Fibroblast of mammary gland (primary cell): ENCODE measurements around the gene PCNX1.

Experiments used
- DNase-seq: peaks from one replicate; pipeline ENCODE4 v3.0.0-alpha.2; 2010; ENCODE audit warnings: low read depth
- H3K4me3 ChIP-seq: 2 replicates; pipeline ENCODE4 v1.5.1; 2011; ENCODE audit warnings: low read depth, mild to moderate bottlenecking, low read length, moderate library complexity; ENCODE audit not compliant: control insufficient read depth
- TF ChIP-seq, protein P1 (sequence below): conservative IDR thresholded peaks from 2 replicates; pipeline ENCODE4 v1.5.1; 2011; ENCODE audit warnings: low read depth, low read length, inconsistent platforms; ENCODE audit not compliant: control insufficient read depth, insufficient read depth

The PCNX1 gene

DNA sequence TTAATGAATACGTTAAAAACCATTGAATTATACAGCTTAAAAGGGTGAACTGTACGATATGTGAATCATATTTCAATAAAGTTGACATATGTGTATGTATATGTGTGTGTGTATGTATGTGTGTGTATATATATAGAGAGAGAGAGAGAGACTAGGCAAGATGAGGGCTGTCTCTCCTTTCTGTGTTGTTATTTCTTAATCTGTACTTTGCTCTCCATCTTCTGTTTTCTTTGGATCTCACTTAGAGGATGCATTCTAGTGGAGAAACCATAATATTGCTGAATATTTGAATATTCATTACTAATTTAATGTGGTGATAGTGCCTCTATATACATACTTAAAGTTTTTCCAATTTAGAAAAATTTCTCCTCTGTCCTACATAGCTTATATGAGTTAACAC, 50.5 kb downstream of the PCNX1 start:
- TF ChIP-seq, protein P1, sequence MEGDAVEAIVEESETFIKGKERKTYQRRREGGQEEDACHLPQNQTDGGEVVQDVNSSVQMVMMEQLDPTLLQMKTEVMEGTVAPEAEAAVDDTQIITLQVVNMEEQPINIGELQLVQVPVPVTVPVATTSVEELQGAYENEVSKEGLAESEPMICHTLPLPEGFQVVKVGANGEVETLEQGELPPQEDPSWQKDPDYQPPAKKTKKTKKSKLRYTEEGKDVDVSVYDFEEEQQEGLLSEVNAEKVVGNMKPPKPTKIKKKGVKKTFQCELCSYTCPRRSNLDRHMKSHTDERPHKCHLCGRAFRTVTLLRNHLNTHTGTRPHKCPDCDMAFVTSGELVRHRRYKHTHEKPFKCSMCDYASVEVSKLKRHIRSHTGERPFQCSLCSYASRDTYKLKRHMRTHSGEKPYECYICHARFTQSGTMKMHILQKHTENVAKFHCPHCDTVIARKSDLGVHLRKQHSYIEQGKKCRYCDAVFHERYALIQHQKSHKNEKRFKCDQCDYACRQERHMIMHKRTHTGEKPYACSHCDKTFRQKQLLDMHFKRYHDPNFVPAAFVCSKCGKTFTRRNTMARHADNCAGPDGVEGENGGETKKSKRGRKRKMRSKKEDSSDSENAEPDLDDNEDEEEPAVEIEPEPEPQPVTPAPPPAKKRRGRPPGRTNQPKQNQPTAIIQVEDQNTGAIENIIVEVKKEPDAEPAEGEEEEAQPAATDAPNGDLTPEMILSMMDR, result no peak
- no peak for DNase-seq
- no peak overlapping the region for H3K4me3 ChIP-seq

DNA sequence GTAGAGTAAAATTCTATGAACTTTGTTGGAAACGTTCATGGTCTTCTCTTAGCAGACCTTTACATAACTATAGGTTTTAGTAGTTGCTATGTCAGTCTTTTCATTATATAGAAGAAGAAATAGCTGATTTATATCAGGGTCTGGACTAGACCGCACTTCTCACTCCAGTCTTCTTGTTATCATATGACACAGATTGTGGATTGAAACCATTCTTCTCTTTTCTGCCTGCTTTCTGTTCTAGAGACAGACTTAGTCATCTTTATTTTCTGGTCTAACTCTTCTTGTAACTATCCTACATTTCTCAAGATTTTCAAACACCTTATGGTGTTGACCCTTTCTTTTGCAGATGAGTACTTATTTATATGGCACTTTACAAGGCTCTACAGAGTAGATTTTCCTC, 55.7 kb downstream of the PCNX1 start:
- TF ChIP-seq, protein P1, result no peak
- no peak overlapping the region for H3K4me3 ChIP-seq
- DNase-seq, result no peak

DNA sequence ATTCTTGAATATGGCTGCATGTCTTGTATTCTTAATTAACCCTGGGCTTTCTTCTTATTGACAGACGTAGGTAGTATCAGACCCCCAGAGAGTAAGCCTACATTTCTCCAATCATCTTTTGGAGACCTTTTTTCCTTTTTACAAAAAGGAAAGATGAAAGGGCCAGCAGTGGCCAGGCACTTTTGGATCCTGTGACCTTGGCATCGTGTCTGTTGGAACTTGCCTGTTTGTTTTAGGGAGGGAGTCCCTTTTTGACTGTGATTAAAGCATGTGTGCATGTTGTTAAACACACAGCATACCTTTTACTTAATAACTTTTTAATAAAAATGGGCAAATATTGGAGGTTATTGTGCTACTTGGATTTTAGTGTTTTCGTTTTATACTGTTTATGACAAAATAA, 57.2 kb downstream of the PCNX1 start:
- H3K4me3 ChIP-seq, result no peak overlapping the region
- DNase-seq, result no peak
- TF ChIP-seq, protein P1, result no peak

DNA sequence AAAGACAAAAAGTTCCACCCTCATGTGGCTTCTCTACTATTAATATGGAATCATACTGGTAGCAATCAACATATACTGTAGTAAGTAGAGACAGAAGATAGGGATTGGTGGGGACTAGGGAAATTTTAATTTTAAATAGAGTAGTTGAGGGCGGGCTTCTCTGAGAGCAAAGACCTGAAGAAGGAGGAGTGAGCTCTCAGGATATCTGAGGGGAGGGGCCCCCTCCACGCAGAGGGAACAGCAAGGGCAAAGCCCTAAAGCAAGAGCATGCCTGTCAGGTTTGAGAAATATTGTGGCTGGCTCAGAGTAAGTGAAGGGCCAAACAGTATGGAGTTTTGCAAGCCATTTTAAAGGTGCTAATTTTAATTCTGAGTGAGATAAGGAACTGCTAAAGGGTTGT, 64.3 kb downstream of the PCNX1 start:
- DNase-seq, result no peak
- TF ChIP-seq, protein P1, result no peak

DNA sequence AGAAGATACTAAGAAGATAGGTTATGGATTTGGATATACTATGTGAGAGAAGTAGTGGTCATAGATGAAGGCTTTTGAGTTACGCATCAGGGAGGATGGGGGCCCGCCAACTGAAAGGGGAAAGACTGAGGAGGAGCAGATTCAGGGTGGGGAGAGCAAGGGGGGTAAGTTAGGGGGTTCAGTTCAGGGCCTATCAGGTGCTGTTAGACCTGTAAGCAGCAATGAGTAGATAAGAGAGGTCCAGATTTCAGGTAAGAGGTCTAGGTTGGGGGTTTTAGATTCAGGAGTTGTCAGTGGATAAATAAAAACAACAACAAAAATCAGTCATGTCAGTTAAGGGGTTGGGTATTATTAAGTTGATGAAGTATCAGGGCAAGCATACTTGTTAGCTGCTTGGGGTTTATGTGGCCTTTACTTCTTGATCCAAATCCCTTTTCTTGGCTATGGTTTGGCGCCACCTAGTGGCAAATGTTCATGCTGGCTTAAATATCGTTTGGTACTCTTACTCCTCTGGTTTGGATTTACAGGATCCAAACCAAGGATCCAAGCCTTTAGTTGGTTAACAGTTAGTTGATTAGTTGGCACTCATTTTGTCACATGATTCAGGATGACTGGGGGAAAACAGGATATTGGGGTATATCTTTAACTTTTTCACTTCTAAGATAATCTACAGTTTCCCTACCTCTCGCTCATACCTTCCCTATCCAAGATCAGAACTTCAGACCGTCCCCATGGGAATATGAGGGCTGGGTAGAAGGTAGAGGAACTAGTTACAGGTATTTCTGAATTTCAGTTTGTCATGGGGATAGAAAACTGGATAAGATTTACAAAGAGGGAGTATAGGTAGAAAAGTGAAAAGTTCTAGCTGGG, 65.1 kb downstream of the PCNX1 start:
- DNase-seq, result peak; percentile 89
- TF ChIP-seq, protein P1, result peak; percentile 97
- H3K4me3 ChIP-seq, result no peak overlapping the region

More for the DNA sequence above, 64.3 kb downstream of the PCNX1 start:
- no peak overlapping the region for H3K4me3 ChIP-seq

DNA sequence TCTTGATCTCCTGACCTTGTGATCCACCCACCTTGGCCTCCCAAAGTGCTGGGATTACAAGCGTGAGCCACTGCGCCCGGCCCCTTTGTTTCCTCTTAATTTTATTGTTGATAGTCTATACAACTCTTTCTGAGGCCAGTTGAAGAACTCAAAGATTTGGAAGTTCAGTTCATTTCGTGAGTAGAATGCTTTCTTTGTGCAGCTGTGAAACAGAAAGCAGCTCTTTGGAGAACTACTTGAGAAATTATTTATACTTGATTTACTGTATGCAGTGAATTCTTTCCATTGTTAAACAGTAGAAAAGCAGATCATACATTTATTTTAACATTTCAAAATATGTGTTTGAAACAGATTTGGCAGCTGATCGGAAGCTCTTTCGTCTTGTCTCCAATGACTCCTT, 69.3 kb downstream of the PCNX1 start:
- H3K4me3 ChIP-seq, result no peak overlapping the region
- no peak for DNase-seq
- TF ChIP-seq, protein P1, result no peak
